ENCODE results near the gene GNB1.

The GNB1 gene

GRCh38 chr1:1921459-1921862, 30.6 kb upstream of the GNB1 start:
- Histone ChIP-seq H3K4me3 (ENCODE audit: low read depth in 1 of 2, low read length in 2 of 2) (no peak overlapping the region), H3K27me3 (ENCODE audit: control insufficient read depth in 1 of 2, insufficient read depth in 2 of 2, low read length in 2 of 2) (no peaks in the 10 kb centered on the region), H3K4me1 (ENCODE audit: insufficient read depth, low read length) (peaks cover 9% of the 10 kb centered on the region), H3K9me3 (ENCODE audit: low read length) (no peaks in the 10 kb centered on the region), H3K9ac (ENCODE audit: low read length) (no peak overlapping the region), H3K36me3 (ENCODE audit: insufficient read depth, low read length) (no peaks in the 10 kb centered on the region), H3K27ac (ENCODE audit: low read depth, low read length) (no peak overlapping the region)

DNA sequence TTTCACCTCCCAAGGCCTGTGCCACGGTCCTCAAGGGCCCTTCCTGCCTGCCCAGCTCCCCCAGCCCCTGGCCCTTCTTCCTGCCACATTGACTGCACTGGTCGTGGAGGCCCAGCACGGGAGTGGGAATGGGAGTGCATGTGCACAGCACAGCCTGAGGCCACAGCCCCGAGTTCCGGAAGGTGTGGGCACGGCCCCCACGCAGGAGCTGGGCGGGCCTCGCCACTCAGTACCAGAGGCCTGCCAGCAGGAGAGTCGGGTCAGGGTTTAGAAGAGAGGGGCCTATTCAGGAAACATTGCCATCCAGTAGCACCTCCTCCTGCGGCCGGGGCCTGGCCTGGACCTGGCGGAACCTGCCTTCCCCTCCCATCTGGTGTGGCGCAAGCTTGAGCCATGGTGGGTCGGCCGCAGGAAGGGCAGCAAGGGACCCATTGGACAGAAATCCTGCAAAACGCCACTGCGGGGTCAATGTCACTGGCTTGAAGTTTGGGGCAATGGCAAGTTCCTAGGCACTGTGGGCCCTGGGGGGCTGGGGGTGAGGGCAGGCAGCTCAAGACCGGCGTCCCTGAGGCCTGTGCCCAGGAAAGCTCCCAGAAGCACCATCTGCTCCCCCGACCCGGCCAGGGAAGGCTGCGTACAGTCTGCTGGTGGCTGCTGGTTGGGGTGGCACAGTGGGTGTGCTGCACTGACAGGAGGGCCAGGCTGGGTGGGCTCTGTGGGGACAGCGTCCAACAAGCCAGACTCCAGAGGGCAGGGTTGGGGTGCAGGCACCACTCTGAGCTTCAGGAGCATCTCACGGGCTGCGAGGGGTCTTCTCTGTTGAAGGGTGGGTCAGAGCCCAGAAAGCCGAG, 29.9 kb upstream of the GNB1 start:
- H3K36me3 ChIP-seq (ENCODE audit: insufficient read depth, low read length): no peaks in the 10 kb centered on the region
- no peak overlapping the region for H3K4me3 ChIP-seq (ENCODE audit: low read depth in 1 of 2, low read length in 2 of 2)
- no peak overlapping the region for H3K9ac ChIP-seq (ENCODE audit: low read length)
- no peaks in the 10 kb centered on the region for H3K27me3 ChIP-seq (ENCODE audit: control insufficient read depth in 1 of 2, insufficient read depth in 2 of 2, low read length in 2 of 2)
- peaks cover 9% of the 10 kb centered on the region for H3K4me1 ChIP-seq (ENCODE audit: insufficient read depth, low read length)
- no peaks in the 10 kb centered on the region for H3K9me3 ChIP-seq (ENCODE audit: low read length)
- no peak overlapping the region for H3K27ac ChIP-seq (ENCODE audit: low read depth, low read length)

DNA sequence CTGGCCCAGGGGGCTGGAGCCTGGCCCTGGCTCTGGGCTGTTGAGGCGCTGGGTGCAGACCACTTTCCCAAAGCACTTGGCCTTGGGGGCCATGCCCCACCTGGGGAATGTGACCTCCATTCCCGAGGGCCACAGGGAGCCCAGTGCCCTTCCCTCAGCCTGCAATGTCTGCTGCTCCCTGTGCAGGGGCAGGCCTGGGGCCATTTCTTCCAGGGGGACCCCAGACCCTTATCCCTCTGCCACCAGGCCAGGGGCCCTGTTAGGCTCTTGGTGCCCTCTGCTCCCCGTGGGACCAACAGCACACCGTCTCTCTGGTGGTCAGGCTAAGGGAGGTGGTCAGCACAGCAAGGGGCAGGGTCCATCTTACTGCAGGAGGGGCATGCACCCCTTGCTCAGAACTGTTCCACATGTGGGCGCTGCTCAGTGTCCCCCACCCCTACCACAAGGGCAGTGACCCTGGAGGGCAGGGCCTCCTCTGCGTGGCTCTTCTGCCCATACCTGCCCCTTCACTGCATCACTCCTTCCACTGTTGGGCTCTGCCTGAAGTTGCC, 29.2 kb upstream of the GNB1 start:
- Histone ChIP-seq H3K4me3 (ENCODE audit: low read depth in 1 of 2, low read length in 2 of 2) (peak overlapping the region in 1 of 2 donors; percentile 43), H3K27me3 (ENCODE audit: control insufficient read depth in 1 of 2, insufficient read depth in 2 of 2, low read length in 2 of 2) (no peaks in the 10 kb centered on the region), H3K27ac (ENCODE audit: low read depth, low read length) (no peak overlapping the region), H3K9me3 (ENCODE audit: low read length) (no peaks in the 10 kb centered on the region), H3K36me3 (ENCODE audit: insufficient read depth, low read length) (no peaks in the 10 kb centered on the region), H3K4me1 (ENCODE audit: insufficient read depth, low read length) (peaks cover 9% of the 10 kb centered on the region), H3K9ac (ENCODE audit: low read length) (no peak overlapping the region)

DNA sequence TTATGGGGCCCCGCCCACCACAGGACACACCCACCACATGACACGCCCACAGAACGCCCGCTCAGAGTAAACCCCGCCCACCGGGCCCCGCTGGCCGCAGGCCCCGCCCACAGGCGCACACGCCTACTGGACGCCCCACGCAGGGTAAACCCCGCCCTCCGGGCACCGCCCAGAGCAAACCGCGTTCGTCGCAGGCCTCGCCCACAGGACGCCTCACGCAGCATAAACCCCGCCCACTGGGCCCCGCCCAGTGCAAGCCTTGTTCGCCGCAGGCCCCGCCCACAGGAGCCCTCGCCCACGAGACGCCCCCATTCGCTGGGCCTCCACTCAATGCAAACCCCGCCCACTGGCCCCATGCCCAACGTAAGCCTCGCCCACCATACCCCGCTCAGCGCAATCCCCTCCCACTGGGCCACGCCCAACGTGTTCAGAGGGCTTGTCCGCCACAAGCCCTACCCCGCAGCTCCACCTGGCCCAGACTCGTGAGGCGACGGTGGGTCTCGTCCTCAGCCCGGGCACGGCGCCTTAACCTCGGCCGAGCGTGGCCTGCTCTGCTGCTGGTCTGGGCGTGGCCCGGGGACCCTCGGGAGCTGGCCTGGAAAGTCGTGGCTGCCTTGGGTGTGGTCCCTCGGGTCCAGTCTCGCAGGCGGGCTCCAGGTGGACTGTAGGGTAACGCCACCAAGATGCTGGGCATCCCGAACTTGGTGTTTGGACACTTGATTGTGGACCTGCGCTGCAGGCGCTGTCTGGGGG, 28.6 kb upstream of the GNB1 start:
- Histone ChIP-seq H3K27me3 (ENCODE audit: control insufficient read depth in 1 of 2, insufficient read depth in 2 of 2, low read length in 2 of 2) (no peaks in the 10 kb centered on the region), H3K4me3 (ENCODE audit: low read depth in 1 of 2, low read length in 2 of 2) (peak overlapping the region; percentile 27 to 45), H3K9me3 (ENCODE audit: low read length) (no peaks in the 10 kb centered on the region), H3K36me3 (ENCODE audit: insufficient read depth, low read length) (no peaks in the 10 kb centered on the region), H3K4me1 (ENCODE audit: insufficient read depth, low read length) (peaks cover 9% of the 10 kb centered on the region), H3K27ac (ENCODE audit: low read depth, low read length) (no peak overlapping the region), H3K9ac (ENCODE audit: low read length) (no peak overlapping the region)

GRCh38 chr1:1918901-1919303, 28.0 kb upstream of the GNB1 start, which contains the start of gene TMEM52:
Gene TMEM52, minus strand, starts transcription at chr1:1919279. Its CDS starts 14 bp downstream, at chr1:1919265.
- H3K27ac ChIP-seq (ENCODE audit: low read depth, low read length): no peak within 1 kb of the TSS
- H3K36me3 ChIP-seq (ENCODE audit: insufficient read depth, low read length): no peaks in the 10 kb centered on the region
- peaks cover 9% of the 10 kb centered on the region for H3K4me1 ChIP-seq (ENCODE audit: insufficient read depth, low read length)
- no peak within 1 kb of the TSS for H3K9ac ChIP-seq (ENCODE audit: low read length)
- H3K4me3 ChIP-seq (ENCODE audit: low read depth in 1 of 2, low read length in 2 of 2): peak within 1 kb of the TSS; percentile 42 to 45
- H3K27me3 ChIP-seq (ENCODE audit: control insufficient read depth in 1 of 2, insufficient read depth in 2 of 2, low read length in 2 of 2): no peaks in the 10 kb centered on the region
- no peaks in the 10 kb centered on the region for H3K9me3 ChIP-seq (ENCODE audit: low read length)

DNA sequence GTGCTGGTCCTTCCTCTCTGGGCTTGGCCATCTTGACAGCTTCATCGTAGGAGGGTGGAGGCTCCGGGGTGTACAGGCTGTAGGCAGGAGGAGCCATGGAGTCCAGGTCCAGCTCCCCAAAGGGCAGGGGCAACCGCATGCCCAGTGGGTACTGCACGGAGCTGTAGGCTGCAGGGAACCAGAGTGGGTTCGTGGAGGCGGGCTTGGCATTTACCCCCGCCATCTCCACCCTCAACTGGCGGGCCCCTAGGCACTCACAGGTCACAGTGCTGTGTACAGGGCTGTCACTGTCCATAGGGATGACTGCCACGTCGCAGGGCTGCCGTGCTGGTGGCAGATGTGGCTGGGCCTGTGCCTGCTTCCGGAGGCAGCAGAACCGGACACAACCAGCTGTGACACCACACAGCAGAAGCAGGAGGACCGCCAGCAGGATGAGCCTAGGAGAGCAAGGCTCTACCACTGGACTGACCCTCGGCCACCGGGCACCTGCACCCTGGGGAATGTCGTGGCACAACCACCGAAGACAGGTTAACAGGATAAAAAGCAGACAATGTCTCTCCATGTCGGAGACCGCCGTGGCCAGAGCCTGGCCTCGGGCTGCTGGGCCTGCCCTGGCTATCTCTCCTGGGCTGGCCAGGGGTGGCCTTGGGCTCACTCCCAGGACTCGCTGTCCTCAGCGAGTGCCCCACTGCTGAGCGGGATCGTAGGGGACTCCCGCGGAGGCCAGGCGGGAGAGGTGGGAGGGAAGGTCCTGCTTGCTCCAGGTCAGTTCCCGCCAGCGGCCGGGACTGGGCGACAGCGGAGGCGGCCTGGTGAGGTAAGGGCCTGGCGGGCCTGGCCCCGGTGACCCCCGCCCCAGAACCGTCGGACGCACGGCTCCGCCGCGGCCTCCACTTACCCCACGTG, 27.4 kb upstream of the GNB1 start:
- no peak overlapping the region for H3K27ac ChIP-seq (ENCODE audit: low read depth, low read length)
- H3K4me3 ChIP-seq (ENCODE audit: low read depth in 1 of 2, low read length in 2 of 2): peak overlapping the region; percentile 42 to 45
- H3K9ac ChIP-seq (ENCODE audit: low read length): no peak overlapping the region

GRCh38 chr1:1917304-1917976, 26.6 kb upstream of the GNB1 start:
- H3K9me3 ChIP-seq (ENCODE audit: low read length): no peaks in the 10 kb centered on the region
- H3K4me3 ChIP-seq (ENCODE audit: low read depth in 1 of 2, low read length in 2 of 2): no peak overlapping the region
- H3K4me1 ChIP-seq (ENCODE audit: insufficient read depth, low read length): peaks cover 9% of the 10 kb centered on the region
- H3K27ac ChIP-seq (ENCODE audit: low read depth, low read length): no peak overlapping the region
- no peaks in the 10 kb centered on the region for H3K27me3 ChIP-seq (ENCODE audit: control insufficient read depth in 1 of 2, insufficient read depth in 2 of 2, low read length in 2 of 2)
- H3K36me3 ChIP-seq (ENCODE audit: insufficient read depth, low read length): no peaks in the 10 kb centered on the region
- H3K9ac ChIP-seq (ENCODE audit: low read length): no peak overlapping the region

More for the DNA sequence above, 27.4 kb upstream of the GNB1 start:
- Histone ChIP-seq H3K9me3 (ENCODE audit: low read length) (no peaks in the 10 kb centered on the region), H3K27me3 (ENCODE audit: control insufficient read depth in 1 of 2, insufficient read depth in 2 of 2, low read length in 2 of 2) (no peaks in the 10 kb centered on the region), H3K4me1 (ENCODE audit: insufficient read depth, low read length) (peaks cover 9% of the 10 kb centered on the region), H3K36me3 (ENCODE audit: insufficient read depth, low read length) (no peaks in the 10 kb centered on the region)

- Histone ChIP-seq H3K27ac (ENCODE audit: low read depth, low read length) (no peak overlapping the region), H3K9me3 (ENCODE audit: low read length) (no peaks in the 10 kb centered on the region), H3K27me3 (ENCODE audit: control insufficient read depth in 1 of 2, insufficient read depth in 2 of 2, low read length in 2 of 2) (no peaks in the 10 kb centered on the region), H3K4me3 (ENCODE audit: low read depth in 1 of 2, low read length in 2 of 2) (no peak overlapping the region), H3K4me1 (ENCODE audit: insufficient read depth, low read length) (peaks cover 9% of the 10 kb centered on the region), H3K36me3 (ENCODE audit: insufficient read depth, low read length) (no peaks in the 10 kb centered on the region), H3K9ac (ENCODE audit: low read length) (no peak overlapping the region)
These were observed 26.0 kb upstream of the GNB1 start for GRCh38 chr1:1916851-1917251.

DNA sequence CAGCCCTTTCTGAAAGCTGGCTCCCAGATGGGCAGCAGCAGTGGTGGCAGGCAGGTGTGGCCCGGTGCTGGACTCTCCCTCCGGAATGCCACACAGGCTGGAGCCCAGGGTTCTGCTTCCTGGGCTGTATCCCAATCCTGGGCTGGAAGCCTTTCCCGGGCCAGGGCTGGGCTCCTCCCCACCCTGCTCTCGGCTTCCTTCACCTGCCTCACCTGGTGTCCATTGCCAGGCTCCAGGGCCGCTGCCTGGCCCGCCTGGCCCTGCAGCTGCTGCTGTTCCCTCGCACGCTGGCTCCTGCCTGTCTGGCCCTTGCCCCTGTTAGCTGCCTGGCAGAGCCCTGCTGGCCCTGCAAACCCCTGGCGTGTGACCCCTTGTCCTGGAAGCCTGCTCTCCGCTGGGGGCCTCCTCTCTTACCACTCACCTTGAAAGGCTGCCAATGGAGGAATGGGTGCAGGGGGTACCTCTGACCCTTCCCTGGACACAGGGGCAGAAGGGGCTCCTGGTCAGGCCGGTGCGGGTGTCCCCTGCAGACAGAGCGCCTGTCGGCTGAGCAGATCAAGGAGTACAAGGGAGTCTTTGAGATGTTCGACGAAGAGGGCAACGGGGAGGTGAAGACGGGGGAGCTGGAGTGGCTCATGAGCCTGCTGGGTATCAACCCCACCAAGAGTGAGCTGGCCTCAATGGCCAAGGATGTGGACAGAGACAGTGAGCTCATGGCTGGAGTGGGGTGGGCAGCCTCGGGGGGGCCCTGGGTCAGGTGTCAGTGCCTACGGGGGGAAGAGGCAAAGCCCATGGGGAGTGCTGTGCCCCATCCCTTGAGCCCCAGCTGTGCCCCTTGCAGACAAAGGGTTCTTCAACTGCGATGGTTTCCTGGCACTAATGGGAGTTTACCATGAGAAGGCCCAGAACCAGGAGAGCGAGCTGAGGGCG, 25.3 kb upstream of the GNB1 start:
- Histone ChIP-seq H3K9ac (ENCODE audit: low read length) (no peak overlapping the region), H3K36me3 (ENCODE audit: insufficient read depth, low read length) (no peaks in the 10 kb centered on the region), H3K27me3 (ENCODE audit: control insufficient read depth in 1 of 2, insufficient read depth in 2 of 2, low read length in 2 of 2) (no peaks in the 10 kb centered on the region), H3K4me3 (ENCODE audit: low read depth in 1 of 2, low read length in 2 of 2) (no peak overlapping the region), H3K4me1 (ENCODE audit: insufficient read depth, low read length) (peaks cover 9% of the 10 kb centered on the region), H3K9me3 (ENCODE audit: low read length) (no peaks in the 10 kb centered on the region), H3K27ac (ENCODE audit: low read depth, low read length) (no peak overlapping the region)

Data from muscle layer of colon (tissue), 2 donors.